Measurements from ENCODE around the gene TTLL9.
A peak's percentile ranks its signal among the peaks of the same experiment; 100 is the strongest.

Gene TTLL9

GRCh38 chr20:31845300-31845863, 25.1 kb upstream of the TTLL9 start, which contains the start of gene FOXS1:
Gene FOXS1 (minus strand): TSS chr20:31845604. CDS start chr20:31845542, 62 bp downstream.
- Histone ChIP-seq H3K27ac (ENCODE audit: low read depth in 2 of 2, low read length in 2 of 2) (no peak within 1 kb of the TSS), H3K9me3 (ENCODE audit: control insufficient read depth in 2 of 2, low read length in 2 of 2) (no peaks in the 10 kb centered on the region), H3K4me1 (ENCODE audit: control insufficient read depth in 2 of 2, insufficient read depth in 2 of 2, low read length in 2 of 2) (peaks cover 0 to 2% of the 10 kb centered on the region in 2 donors), H3K4me3 (ENCODE audit: low read length in 2 of 2) (no peak within 1 kb of the TSS), H3K9ac (ENCODE audit: low read depth in 1 of 2, low read length in 2 of 2) (peak within 1 kb of the TSS in 1 of 2 donors; percentile 10), H3K36me3 (ENCODE audit: control insufficient read depth in 2 of 2, insufficient read depth in 2 of 2, low read length in 2 of 2) (no peaks in the 10 kb centered on the region), H3K27me3 (ENCODE audit: control insufficient read depth in 2 of 2, insufficient read depth in 2 of 2, low read length in 2 of 2) (peaks cover 2 to 5% of the 10 kb centered on the region in 2 donors)

GRCh38 chr20:31846793-31847138, 23.7 kb upstream of the TTLL9 start:
- no peak overlapping the region for H3K27ac ChIP-seq (ENCODE audit: low read depth in 2 of 2, low read length in 2 of 2)
- H3K27me3 ChIP-seq (ENCODE audit: control insufficient read depth in 2 of 2, insufficient read depth in 2 of 2, low read length in 2 of 2) = peaks cover 5 to 15% of the 10 kb centered on the region in 2 donors
- peaks cover 0 to 2% of the 10 kb centered on the region in 2 donors for H3K4me1 ChIP-seq (ENCODE audit: control insufficient read depth in 2 of 2, insufficient read depth in 2 of 2, low read length in 2 of 2)
- no peaks in the 10 kb centered on the region for H3K9me3 ChIP-seq (ENCODE audit: control insufficient read depth in 2 of 2, low read length in 2 of 2)
- no peak overlapping the region for H3K4me3 ChIP-seq (ENCODE audit: low read length in 2 of 2)
- no peaks in the 10 kb centered on the region for H3K36me3 ChIP-seq (ENCODE audit: control insufficient read depth in 2 of 2, insufficient read depth in 2 of 2, low read length in 2 of 2)
- H3K9ac ChIP-seq (ENCODE audit: low read depth in 1 of 2, low read length in 2 of 2) = no peak overlapping the region

- H3K4me1 ChIP-seq (ENCODE audit: control insufficient read depth in 2 of 2, insufficient read depth in 2 of 2, low read length in 2 of 2) = peaks cover 0 to 2% of the 10 kb centered on the region in 2 donors
- H3K9ac ChIP-seq (ENCODE audit: low read depth in 1 of 2, low read length in 2 of 2) = no peak overlapping the region
- peaks cover 5 to 15% of the 10 kb centered on the region in 2 donors for H3K27me3 ChIP-seq (ENCODE audit: control insufficient read depth in 2 of 2, insufficient read depth in 2 of 2, low read length in 2 of 2)
- H3K36me3 ChIP-seq (ENCODE audit: control insufficient read depth in 2 of 2, insufficient read depth in 2 of 2, low read length in 2 of 2) = no peaks in the 10 kb centered on the region
- no peak overlapping the region for H3K27ac ChIP-seq (ENCODE audit: low read depth in 2 of 2, low read length in 2 of 2)
- H3K9me3 ChIP-seq (ENCODE audit: control insufficient read depth in 2 of 2, low read length in 2 of 2) = no peaks in the 10 kb centered on the region
- no peak overlapping the region for H3K4me3 ChIP-seq (ENCODE audit: low read length in 2 of 2)
Measured at GRCh38 chr20:31848088-31848999, 22.1 kb upstream of the TTLL9 start.

GRCh38 chr20:31849306-31849930, 21.0 kb upstream of the TTLL9 start:
- H3K27me3 ChIP-seq (ENCODE audit: control insufficient read depth in 2 of 2, insufficient read depth in 2 of 2, low read length in 2 of 2) = peaks cover 5 to 17% of the 10 kb centered on the region in 2 donors
- no peak overlapping the region for H3K27ac ChIP-seq (ENCODE audit: low read depth in 2 of 2, low read length in 2 of 2)
- H3K4me1 ChIP-seq (ENCODE audit: control insufficient read depth in 2 of 2, insufficient read depth in 2 of 2, low read length in 2 of 2) = peaks cover 0 to 2% of the 10 kb centered on the region in 2 donors
- no peaks in the 10 kb centered on the region for H3K36me3 ChIP-seq (ENCODE audit: control insufficient read depth in 2 of 2, insufficient read depth in 2 of 2, low read length in 2 of 2)
- no peak overlapping the region for H3K4me3 ChIP-seq (ENCODE audit: low read length in 2 of 2)
- H3K9me3 ChIP-seq (ENCODE audit: control insufficient read depth in 2 of 2, low read length in 2 of 2) = no peaks in the 10 kb centered on the region
- no peak overlapping the region for H3K9ac ChIP-seq (ENCODE audit: low read depth in 1 of 2, low read length in 2 of 2)

GRCh38 chr20:31851240-31851955, 19.0 kb upstream of the TTLL9 start:
- H3K27ac ChIP-seq (ENCODE audit: low read depth in 2 of 2, low read length in 2 of 2) = no peak overlapping the region
- peaks cover 8 to 21% of the 10 kb centered on the region in 2 donors for H3K27me3 ChIP-seq (ENCODE audit: control insufficient read depth in 2 of 2, insufficient read depth in 2 of 2, low read length in 2 of 2)
- H3K9ac ChIP-seq (ENCODE audit: low read depth in 1 of 2, low read length in 2 of 2) = no peak overlapping the region
- H3K36me3 ChIP-seq (ENCODE audit: control insufficient read depth in 2 of 2, insufficient read depth in 2 of 2, low read length in 2 of 2) = no peaks in the 10 kb centered on the region
- peaks cover 0 to 2% of the 10 kb centered on the region in 2 donors for H3K4me1 ChIP-seq (ENCODE audit: control insufficient read depth in 2 of 2, insufficient read depth in 2 of 2, low read length in 2 of 2)
- no peak overlapping the region for H3K4me3 ChIP-seq (ENCODE audit: low read length in 2 of 2)
- no peaks in the 10 kb centered on the region for H3K9me3 ChIP-seq (ENCODE audit: control insufficient read depth in 2 of 2, low read length in 2 of 2)

- Histone ChIP-seq H3K4me1 (ENCODE audit: control insufficient read depth in 2 of 2, insufficient read depth in 2 of 2, low read length in 2 of 2) (peaks cover 0 to 2% of the 10 kb centered on the region in 2 donors), H3K9me3 (ENCODE audit: control insufficient read depth in 2 of 2, low read length in 2 of 2) (no peaks in the 10 kb centered on the region), H3K27me3 (ENCODE audit: control insufficient read depth in 2 of 2, insufficient read depth in 2 of 2, low read length in 2 of 2) (peaks cover 11 to 21% of the 10 kb centered on the region in 2 donors), H3K4me3 (ENCODE audit: low read length in 2 of 2) (no peak overlapping the region), H3K27ac (ENCODE audit: low read depth in 2 of 2, low read length in 2 of 2) (no peak overlapping the region), H3K36me3 (ENCODE audit: control insufficient read depth in 2 of 2, insufficient read depth in 2 of 2, low read length in 2 of 2) (no peaks in the 10 kb centered on the region), H3K9ac (ENCODE audit: low read depth in 1 of 2, low read length in 2 of 2) (no peak overlapping the region)
Measured at GRCh38 chr20:31853481-31853880, 17.0 kb upstream of the TTLL9 start.

GRCh38 chr20:31856516-31856915, 13.9 kb upstream of the TTLL9 start:
- Histone ChIP-seq H3K9ac (ENCODE audit: low read depth in 1 of 2, low read length in 2 of 2) (no peak overlapping the region), H3K36me3 (ENCODE audit: control insufficient read depth in 2 of 2, insufficient read depth in 2 of 2, low read length in 2 of 2) (no peaks in the 10 kb centered on the region), H3K4me3 (ENCODE audit: low read length in 2 of 2) (no peak overlapping the region), H3K9me3 (ENCODE audit: control insufficient read depth in 2 of 2, low read length in 2 of 2) (no peaks in the 10 kb centered on the region), H3K4me1 (ENCODE audit: control insufficient read depth in 2 of 2, insufficient read depth in 2 of 2, low read length in 2 of 2) (peaks cover 7 to 8% of the 10 kb centered on the region in 2 donors), H3K27me3 (ENCODE audit: control insufficient read depth in 2 of 2, insufficient read depth in 2 of 2, low read length in 2 of 2) (peaks cover 22 to 25% of the 10 kb centered on the region in 2 donors), H3K27ac (ENCODE audit: low read depth in 2 of 2, low read length in 2 of 2) (no peak overlapping the region)

- Histone ChIP-seq H3K27ac (ENCODE audit: low read depth in 2 of 2, low read length in 2 of 2) (no peak overlapping the region), H3K4me1 (ENCODE audit: control insufficient read depth in 2 of 2, insufficient read depth in 2 of 2, low read length in 2 of 2) (peaks cover 7 to 8% of the 10 kb centered on the region in 2 donors), H3K4me3 (ENCODE audit: low read length in 2 of 2) (no peak overlapping the region), H3K36me3 (ENCODE audit: control insufficient read depth in 2 of 2, insufficient read depth in 2 of 2, low read length in 2 of 2) (no peaks in the 10 kb centered on the region), H3K9ac (ENCODE audit: low read depth in 1 of 2, low read length in 2 of 2) (no peak overlapping the region), H3K9me3 (ENCODE audit: control insufficient read depth in 2 of 2, low read length in 2 of 2) (no peaks in the 10 kb centered on the region), H3K27me3 (ENCODE audit: control insufficient read depth in 2 of 2, insufficient read depth in 2 of 2, low read length in 2 of 2) (peaks cover 21 to 24% of the 10 kb centered on the region in 2 donors)
Measured at GRCh38 chr20:31857861-31858759, 12.3 kb upstream of the TTLL9 start.

- Histone ChIP-seq H3K9me3 (ENCODE audit: control insufficient read depth in 2 of 2, low read length in 2 of 2) (no peaks in the 10 kb centered on the region), H3K27me3 (ENCODE audit: control insufficient read depth in 2 of 2, insufficient read depth in 2 of 2, low read length in 2 of 2) (peaks cover 21 to 24% of the 10 kb centered on the region in 2 donors), H3K4me1 (ENCODE audit: control insufficient read depth in 2 of 2, insufficient read depth in 2 of 2, low read length in 2 of 2) (peaks cover 7 to 8% of the 10 kb centered on the region in 2 donors), H3K4me3 (ENCODE audit: low read length in 2 of 2) (no peak overlapping the region), H3K36me3 (ENCODE audit: control insufficient read depth in 2 of 2, insufficient read depth in 2 of 2, low read length in 2 of 2) (no peaks in the 10 kb centered on the region), H3K27ac (ENCODE audit: low read depth in 2 of 2, low read length in 2 of 2) (no peak overlapping the region), H3K9ac (ENCODE audit: low read depth in 1 of 2, low read length in 2 of 2) (no peak overlapping the region)
Measured at GRCh38 chr20:31858760-31859083, 11.7 kb upstream of the TTLL9 start.

Data from mucosa of rectum (tissue), 2 donors.